OCI-LY7 (cell line): ENCODE results near the gene FAM193A. TPM values are rescaled to one million over a fixed set of nuclear protein-coding genes. Genes with fewer than 3 reads are reported as not detected.

ENCODE experiments used
- BruUV-seq: library from RNA; stranded (reverse); fragments of 400-500 nt; replicated peaks from 2 replicates; lab custom pipeline; 2021; lab: Mats Ljungman, UMichigan
- CTCF ChIA-PET: fragments of 300-600 bp; sonication (Branson Sonifier 250); formaldehyde crosslinking; loops from one replicate; lab custom pipeline; 2022; ENCODE audit warnings: antibody characterized with exemption; ENCODE audit not compliant: unreplicated experiment; lab: Charles Lee
- POLR2A ChIA-PET: fragments of 300-600 bp; sonication (Branson Sonifier 250); formaldehyde crosslinking; loops from one replicate; lab custom pipeline; 2022; ENCODE audit warnings: antibody characterized with exemption; lab: Charles Lee
- DNase-seq: peaks from one replicate; pipeline ENCODE4 v3.0.0-alpha.2; 2015; ENCODE audit warnings: low spot score
- H2AFZ ChIP-seq: fragments of 200-600 bp; sonication (generic), shearing (Covaris generic); 2 replicates; pipeline ENCODE4 v1.6.1; 2014; ENCODE audit warnings: mild to moderate bottlenecking, antibody characterized with exemption, low read length, moderate library complexity
- H3K27ac ChIP-seq: fragments of 200-600 bp; sonication (generic); 2 replicates; pipeline ENCODE4 v1.5.1; 2014; ENCODE audit warnings: mixed run types, low read depth, mild to moderate bottlenecking, moderate library complexity, low read length, inconsistent platforms; ENCODE audit not compliant: poor library complexity, severe bottlenecking
- H3K36me3 ChIP-seq: fragments of 200-600 bp; sonication (generic); 2 replicates; pipeline ENCODE4 v1.6.1; 2014; ENCODE audit warnings: mild to moderate bottlenecking, antibody characterized with exemption, low read length, moderate library complexity, mixed read lengths; ENCODE audit not compliant: insufficient read depth
- H3K4me1 ChIP-seq: fragments of 200-600 bp; sonication (generic); 2 replicates; pipeline ENCODE4 v1.5.1; 2014; ENCODE audit warnings: mild to moderate bottlenecking, low read length; ENCODE audit not compliant: insufficient read depth, poor library complexity, severe bottlenecking
- H3K4me2 ChIP-seq: fragments of 200-600 bp; sonication (generic); 2 replicates; pipeline ENCODE4 v1.6.1; 2014; ENCODE audit warnings: mild to moderate bottlenecking, low read length
- H3K4me3 ChIP-seq: fragments of 200-600 bp; sonication (generic); 2 replicates; pipeline ENCODE4 v1.5.1; 2014; ENCODE audit warnings: mild to moderate bottlenecking, low read depth, low read length; ENCODE audit not compliant: poor library complexity, severe bottlenecking
- H3K79me2 ChIP-seq: fragments of 200-600 bp; sonication (generic); 2 replicates; pipeline ENCODE4 v1.6.1; 2016; ENCODE audit warnings: low read depth, mild to moderate bottlenecking, low read length, moderate library complexity, mixed read lengths; ENCODE audit not compliant: insufficient read depth
- H3K9me2 ChIP-seq: fragments of 200-600 bp; sonication (generic); 2 replicates; pipeline ENCODE4 v1.6.1; 2016; ENCODE audit warnings: mild to moderate bottlenecking, low read length, mixed read lengths; ENCODE audit not compliant: insufficient read depth
- H3K9me3 ChIP-seq: fragments of 200-600 bp; sonication (generic); 2 replicates; pipeline ENCODE4 v1.6.1; 2014; ENCODE audit warnings: mild to moderate bottlenecking, mixed run types, low read length, mixed read lengths
- H4K20me1 ChIP-seq: fragments of 200-600 bp; sonication (generic); 2 replicates; pipeline ENCODE4 v1.6.1; 2014; ENCODE audit warnings: mild to moderate bottlenecking, antibody characterized with exemption, low read length, moderate library complexity, mixed read lengths; ENCODE audit not compliant: insufficient read depth
- CTCF ChIP-seq: fragments of 200-600 bp; sonication (generic); conservative IDR thresholded peaks from 2 replicates; pipeline ENCODE4 v1.5.1; 2014; ENCODE audit warnings: mild to moderate bottlenecking, antibody characterized with exemption, low read length, moderate library complexity, mixed read lengths
- EZH2phosphoT487 ChIP-seq: fragments of 200-600 bp; sonication (generic); IDR thresholded peaks from 2 replicates; pipeline ENCODE4 v1.6.1; 2018; ENCODE audit warnings: low read depth, borderline replicate concordance, mild to moderate bottlenecking, mixed run types, antibody characterized with exemption, low read length, moderate library complexity, mixed read lengths
- intact Hi-C: fragments of 100-400 bp; cut with micrococcal nuclease; formaldehyde crosslinking; loops from one replicate; pipeline ENCODE4 v1.10.0; 2022; ENCODE audit not compliant: unreplicated experiment
- total RNA-seq, 2 experiments: library from RNA; depleted of rRNA in 1 of 2; stranded (reverse); fragments of >200 nt in 1 of 2; shearing (Covaris generic) in 1 of 2; gene quantifications; 2 replicates each; pipeline ENCODE4 v1.2.3, GENCODE V29; 2014 to 2022

Gene FAM193A
- total RNA-seq, 2 experiments from 2014 or later: 17.8 to 36.7 TPM

GRCh38 chr4:2741626-2742025 is 205.2 kb downstream of the FAM193A start:
- CTCF ChIA-PET: no interaction called here
- peaks cover 50% of the 10 kb centered on the region for H3K36me3 ChIP-seq
- no peak for DNase-seq
- TF ChIP-seq EZH2phosphoT487 (no peak), CTCF (no peak)
- no peaks in the 10 kb centered on the region for H3K9me3 ChIP-seq
- peaks cover 12% of the 10 kb centered on the region for H3K4me1 ChIP-seq
- H2AFZ ChIP-seq: no peak overlapping the region
- POLR2A ChIA-PET: no interaction called here
- H3K9me2 ChIP-seq: no peaks in the 10 kb centered on the region
- H3K27ac ChIP-seq: no peak overlapping the region
- H3K4me3 ChIP-seq: no peak overlapping the region
- H4K20me1 ChIP-seq: no peaks in the 10 kb centered on the region
- H3K4me2 ChIP-seq: no peak overlapping the region
- no peaks in the 10 kb centered on the region for H3K79me2 ChIP-seq
- TSS peak; percentile 60 for BruUV-seq
- intact Hi-C loops: no loop called here

GRCh38 chr4:2742081-2742822 is 205.8 kb downstream of the FAM193A start:
- Histone ChIP-seq H3K36me3 (peaks cover 56% of the 10 kb centered on the region), H3K9me2 (no peaks in the 10 kb centered on the region)
- CTCF ChIA-PET: no interaction called here

More at GRCh38 chr4:2742081-2742822, 205.8 kb downstream of the FAM193A start:
- no peak overlapping the region for H3K4me3 ChIP-seq
- BruUV-seq: no TSS peak
- no peaks in the 10 kb centered on the region for H3K9me3 ChIP-seq
- H3K79me2 ChIP-seq: no peaks in the 10 kb centered on the region
- peaks cover 19% of the 10 kb centered on the region for H3K4me1 ChIP-seq
- POLR2A ChIA-PET: no interaction called here
- H4K20me1 ChIP-seq: no peaks in the 10 kb centered on the region
- DNase-seq: no peak
- no peak overlapping the region for H2AFZ ChIP-seq
- intact Hi-C loops: no loop called here
- no peak overlapping the region for H3K27ac ChIP-seq
- no peak overlapping the region for H3K4me2 ChIP-seq
- TF ChIP-seq EZH2phosphoT487: no peak
- no peak for TF ChIP-seq CTCF
